ENCODE results near the gene TRIM51.
"Not testable (repeated sequence)": the region's sequence is repeated elsewhere in the genome, so short reads cannot be mapped to it uniquely, and the experiment has no call there.

TRIM51 gene, protein sequence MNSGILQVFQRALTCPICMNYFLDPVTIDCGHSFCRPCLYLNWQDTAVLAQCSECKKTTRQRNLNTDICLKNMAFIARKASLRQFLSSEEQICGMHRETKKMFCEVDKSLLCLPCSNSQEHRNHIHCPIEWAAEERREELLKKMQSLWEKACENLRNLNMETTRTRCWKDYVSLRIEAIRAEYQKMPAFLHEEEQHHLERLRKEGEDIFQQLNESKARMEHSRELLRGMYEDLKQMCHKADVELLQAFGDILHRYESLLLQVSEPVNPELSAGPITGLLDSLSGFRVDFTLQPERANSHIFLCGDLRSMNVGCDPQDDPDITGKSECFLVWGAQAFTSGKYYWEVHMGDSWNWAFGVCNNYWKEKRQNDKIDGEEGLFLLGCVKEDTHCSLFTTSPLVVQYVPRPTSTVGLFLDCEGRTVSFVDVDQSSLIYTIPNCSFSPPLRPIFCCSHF

DNA sequence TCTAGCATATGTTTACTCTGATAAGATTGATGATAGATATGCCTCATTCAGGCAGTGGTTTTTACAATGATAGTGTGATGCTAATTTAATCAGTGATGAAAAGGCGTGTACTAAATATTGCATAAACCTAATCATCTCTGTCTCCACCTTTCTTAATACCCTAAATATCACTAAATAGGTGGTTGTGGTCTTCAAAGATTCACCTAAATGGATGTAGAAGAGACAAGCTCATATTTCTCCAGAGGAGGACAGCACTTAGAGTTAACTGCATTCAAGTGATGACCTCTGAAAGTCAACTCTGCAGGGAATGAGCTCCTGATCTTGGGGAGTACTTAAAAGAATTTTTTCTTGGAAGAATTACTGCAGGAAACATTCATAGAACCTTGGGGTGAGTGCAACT is at the start of gene TRIM51:
Gene TRIM51, plus strand, starts transcription at position 301 of the 400 bp plus-strand sequence. CDS start 2,132 bp downstream, outside the sequence.
- not testable (repeated sequence) for DNase-seq

DNA sequence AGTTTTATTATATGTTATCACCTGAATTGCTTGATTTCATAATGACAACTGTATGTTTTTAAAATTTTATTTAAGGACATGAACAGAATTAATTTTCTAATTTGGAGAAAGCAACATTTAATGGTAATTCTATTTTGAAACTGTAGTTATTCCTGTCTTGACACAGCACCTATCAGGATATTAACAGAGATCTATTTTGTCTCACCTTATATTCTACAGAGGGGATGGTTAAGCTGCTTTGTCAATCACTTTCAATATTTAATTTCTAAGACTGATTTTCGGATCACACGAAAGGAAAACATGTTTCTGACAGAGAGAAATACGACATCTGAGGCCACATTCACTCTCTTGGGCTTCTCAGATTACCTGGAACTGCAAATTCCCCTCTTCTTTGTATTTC is 44.6 kb upstream of the TRIM51 start, which contains the start of gene OR5D16:
Gene OR5D16, plus strand, starts transcription at position 301 of the 400 bp plus-strand sequence. Its CDS starts 0 bp downstream, at position 301.
- DNase-seq: no peak

DNA sequence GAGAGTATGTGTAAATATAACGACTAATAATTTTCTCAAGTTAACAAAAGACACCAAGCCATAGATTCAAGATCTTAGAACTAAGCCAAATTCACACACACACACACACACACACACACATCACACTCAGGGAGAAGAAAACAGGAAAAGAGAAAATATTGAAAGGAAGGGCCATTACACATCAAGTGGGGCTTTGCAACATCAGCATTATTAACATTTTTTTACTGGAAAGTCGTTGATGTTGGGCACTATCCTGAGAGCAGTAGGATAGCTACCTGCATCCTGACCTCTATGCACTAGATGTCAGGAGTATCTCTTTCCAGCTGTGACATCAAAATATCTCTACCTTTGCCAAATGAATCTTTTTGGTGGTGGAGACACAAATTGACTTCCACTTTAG is 35.6 kb upstream of the TRIM51 start:
- no peak for DNase-seq

DNA sequence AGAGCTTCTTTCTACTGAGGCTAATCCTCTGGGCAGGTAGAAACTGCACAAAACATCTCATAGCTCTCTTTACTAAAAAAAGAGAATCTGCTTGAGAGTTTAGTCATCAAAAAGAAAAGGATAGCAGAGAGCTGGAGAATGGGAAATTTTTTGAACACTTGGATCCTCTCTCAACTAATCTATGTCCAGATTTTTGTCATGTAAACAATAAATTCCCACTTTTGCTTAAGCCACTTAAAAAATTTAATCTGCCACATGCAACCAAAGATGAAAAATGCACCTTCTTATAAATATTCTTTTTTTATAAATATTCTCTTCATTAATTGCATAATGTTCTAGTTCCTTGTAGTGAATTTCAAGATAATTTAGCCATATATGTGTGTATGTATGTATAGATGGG is 34.1 kb upstream of the TRIM51 start:
- DNase-seq: no peak

DNA sequence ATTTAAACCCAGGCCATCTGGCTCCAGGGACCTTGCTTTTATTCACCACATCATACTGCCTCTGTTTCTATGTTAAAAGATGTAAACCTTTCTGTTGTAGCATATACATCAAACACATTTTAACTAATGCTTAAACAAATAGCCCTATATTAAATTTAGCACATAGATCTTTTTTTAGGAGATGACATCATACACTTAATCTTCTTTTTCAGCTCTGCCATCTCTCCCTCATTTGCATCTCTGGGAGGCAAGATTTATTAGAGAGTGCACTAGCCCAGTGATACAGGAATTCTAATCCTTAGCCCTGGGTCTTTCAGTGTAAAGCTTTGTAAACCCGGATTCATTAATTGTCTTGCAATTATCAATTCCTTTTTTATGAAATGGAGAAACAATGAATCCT is 31.0 kb upstream of the TRIM51 start:
- no peak for DNase-seq

DNA sequence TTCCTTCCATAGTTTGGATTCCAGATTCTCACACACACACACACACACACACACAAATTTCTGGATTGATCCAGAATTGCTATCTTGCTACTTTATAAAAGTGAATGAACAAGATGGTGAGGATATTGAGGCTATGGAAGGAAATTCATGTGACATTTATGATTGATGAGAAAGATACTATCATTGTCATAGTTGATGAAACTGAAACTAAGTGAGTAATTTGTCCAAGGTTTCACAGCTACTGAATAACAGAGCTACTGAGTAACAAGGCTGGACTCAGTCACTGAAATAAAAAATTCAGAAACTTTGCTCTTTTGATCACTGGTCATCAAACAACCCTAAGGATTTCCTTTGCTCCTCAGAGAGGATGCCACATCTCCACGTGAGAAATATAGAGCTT is 28.4 kb upstream of the TRIM51 start:
- no peak for DNase-seq

DNA sequence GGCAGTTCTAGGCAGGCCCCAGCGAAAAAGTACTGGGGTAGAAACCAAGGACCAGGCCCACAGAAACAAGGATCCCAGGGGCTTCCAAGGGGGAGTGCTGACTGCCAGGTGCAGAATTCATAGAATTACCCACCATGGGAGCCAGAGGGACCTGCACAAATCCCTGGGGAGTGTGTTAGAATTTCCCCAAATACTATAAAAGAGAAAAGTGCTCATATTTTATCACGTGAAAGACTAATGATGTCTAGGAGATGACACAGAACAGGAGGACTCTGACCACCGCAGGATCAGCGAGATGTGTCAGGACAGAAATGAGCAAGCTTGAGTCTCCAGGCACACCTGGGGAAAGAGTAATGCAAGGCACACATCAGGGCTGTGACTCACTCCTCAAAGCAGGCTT is 15.7 kb upstream of the TRIM51 start:
- DNase-seq: not testable (repeated sequence)

DNA sequence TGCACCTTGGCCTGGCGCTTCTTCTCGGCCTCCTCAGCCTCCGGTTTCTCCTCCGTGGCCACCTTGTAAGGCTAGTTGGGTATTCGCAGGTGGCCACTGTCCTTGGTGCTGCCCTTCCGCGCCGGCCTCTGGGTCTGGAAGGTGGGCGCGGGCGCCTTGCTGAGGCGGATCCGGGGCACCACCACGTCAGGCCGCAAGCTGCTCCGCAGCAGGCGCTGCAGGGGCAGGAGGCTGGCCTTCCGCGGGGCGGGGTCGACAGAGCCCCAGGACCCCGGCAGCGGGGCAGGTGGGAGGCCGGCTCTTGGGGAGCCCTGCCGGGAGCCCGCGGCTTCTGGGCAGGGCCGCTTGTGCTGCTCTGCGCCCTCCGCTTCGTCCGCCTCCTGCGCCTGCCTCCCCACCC is 10.4 kb upstream of the TRIM51 start:
- not testable (repeated sequence) for DNase-seq

DNA sequence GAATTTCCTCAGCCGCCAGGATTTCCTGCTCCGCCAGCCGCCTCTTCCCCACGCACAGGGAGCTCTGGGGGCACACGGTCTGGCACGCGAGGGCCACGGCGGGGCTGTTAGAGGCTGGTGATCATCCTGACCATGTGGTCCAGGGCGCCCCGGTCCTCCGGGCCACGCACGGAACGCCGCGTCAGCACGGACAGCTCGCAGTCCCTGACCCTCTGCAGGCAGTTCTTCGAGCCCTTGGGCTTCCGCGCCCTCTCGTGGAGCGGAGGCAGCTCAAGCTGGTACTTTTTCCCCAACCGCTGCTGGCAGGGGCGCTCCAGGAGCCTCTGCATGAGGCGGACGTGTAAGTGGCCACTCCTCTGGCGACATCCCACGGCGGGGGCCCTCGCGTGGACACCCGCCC is 10.0 kb upstream of the TRIM51 start:
- not testable (repeated sequence) for DNase-seq

DNA sequence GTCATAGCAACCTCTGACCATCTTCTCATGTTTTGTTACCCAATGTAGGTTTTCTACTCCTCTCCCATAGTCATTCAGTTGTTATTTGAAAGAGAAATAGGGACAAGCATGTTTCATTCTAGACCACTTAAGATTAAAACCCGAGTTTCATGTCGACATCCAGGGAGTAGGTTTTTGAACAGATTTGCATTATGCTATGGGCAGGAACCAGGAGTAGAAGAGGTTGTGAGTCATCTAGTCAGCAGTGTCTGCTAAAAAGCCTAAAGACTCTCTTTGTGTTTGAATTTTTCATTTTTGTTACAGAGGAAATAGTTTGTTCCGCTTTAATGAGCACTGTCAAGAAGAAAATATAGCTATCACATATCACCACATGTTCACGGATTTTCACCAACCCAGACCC is 1.9 kb downstream of the TRIM51 start:
- DNase-seq: not testable (repeated sequence)

DNA sequence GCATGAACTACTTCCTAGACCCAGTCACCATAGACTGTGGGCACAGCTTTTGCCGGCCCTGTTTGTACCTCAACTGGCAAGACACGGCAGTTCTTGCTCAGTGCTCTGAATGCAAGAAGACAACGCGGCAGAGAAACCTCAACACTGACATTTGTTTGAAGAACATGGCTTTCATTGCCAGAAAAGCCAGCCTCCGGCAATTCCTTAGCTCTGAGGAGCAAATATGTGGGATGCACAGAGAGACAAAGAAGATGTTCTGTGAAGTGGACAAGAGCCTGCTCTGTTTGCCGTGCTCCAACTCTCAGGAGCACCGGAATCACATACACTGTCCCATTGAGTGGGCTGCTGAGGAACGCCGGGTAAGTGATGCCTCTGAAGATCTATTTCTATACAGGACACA is 2.4 kb downstream of the TRIM51 start:
- not testable (repeated sequence) for DNase-seq

DNA sequence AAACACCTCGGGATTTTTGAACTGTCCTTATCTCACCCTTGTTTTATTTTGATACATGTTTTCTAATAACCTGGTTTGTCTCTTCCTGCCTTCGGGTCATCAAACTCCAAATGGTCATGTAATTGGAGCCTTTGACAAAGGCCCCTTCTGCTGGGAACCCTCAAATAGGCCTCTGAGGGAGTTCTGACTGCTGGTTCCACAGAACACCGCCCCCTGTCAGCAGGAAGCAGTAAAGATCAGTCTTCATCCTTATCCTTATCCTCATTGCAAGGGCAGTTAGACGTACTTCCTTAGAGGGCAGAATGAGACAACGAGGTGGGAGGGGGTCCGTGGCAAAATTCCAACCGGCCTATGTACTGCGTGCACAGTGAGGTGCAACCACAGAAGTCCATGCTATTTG is 12.1 kb downstream of the TRIM51 start:
- DNase-seq: no peak

DNA sequence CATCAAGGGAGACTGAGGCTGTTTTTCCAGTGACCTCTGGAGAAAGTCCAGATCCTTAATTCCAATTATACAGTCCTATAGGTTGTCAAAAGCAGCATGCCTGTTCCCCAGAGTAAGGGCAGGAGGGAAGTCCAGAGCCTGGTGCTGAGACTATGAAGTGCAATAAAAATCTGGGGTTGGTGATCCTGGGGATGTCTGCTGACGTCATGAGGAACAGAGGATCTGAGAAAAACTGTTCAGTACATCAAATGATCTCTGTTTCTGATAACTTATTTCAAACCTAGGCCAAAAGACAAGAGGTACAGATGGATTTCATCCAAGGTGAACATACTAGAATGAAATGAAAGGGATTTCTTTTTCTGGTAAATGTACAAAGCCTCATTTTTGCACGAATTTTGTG is 19.2 kb downstream of the TRIM51 start:
- no peak for DNase-seq

DNA sequence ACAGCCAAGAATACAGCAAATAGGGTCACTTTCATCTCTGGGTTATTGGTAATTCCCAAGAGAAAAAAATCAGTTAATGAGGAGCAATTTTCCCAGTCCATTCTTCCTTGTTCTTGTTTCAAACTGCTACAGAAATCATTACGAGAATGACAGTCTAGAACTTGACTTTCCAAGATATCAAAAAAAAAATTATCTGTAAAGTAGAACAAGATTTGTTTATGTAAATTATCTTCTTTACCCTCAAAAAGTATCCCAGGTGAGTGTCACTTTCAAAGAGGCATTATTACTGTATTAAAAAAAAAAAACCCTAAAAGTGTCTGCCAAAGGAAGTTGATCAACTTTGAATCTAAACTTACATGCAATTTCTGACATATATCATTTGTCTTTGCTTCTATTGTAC is 31.4 kb downstream of the TRIM51 start, which contains the start of gene OR5W2:
Gene OR5W2, minus strand, starts transcription at position 101 of the 400 bp plus-strand sequence. Its CDS starts 0 bp downstream, at position 101.
- DNase-seq: no peak

DNA sequence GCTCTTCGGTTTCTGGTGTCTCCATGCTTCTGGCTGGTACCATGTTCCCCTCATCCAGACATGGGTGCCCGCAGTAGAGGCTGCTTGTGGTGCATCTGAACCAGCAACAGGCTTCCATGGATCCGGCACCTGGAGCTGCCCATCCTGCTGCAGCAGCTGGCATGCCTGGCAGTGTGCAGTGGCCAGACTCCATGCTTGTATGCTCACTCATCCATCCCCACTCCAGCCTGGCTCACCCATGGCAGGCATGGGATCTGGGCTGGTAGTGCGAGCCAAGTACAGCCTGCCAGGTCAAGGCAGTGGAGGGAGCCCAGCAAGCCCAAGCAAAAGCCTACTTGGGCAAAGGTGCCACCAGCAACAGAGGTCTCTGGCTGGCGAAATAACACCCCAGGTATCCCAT is 37.4 kb downstream of the TRIM51 start:
- DNase-seq: no peak

DNA sequence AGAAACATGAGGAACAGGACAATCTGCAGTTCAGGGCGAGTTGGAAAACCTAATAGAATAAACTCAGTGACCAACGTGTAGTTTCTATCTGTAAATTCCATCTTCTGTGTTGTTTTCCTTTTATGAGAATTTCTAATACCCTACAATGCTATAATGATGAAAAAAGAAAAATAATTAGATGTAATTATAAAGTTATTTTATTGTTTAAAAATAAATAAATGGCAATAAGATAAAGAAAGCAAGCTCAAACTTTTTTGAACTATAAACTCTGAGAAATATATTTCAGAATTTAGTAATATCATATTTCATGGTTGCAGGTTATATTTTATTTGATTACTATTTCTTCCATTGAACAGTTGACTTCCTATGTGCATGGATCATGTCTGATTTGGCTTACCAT is 53.2 kb downstream of the TRIM51 start, which contains the start of gene OR5I1:
Gene OR5I1, minus strand, starts transcription at position 101 of the 400 bp plus-strand sequence. Its CDS starts 0 bp downstream, at position 101.
- DNase-seq: no peak

Data from NCI-H1105 treated with DMSO at 0.1 percent for 48 hours (cell line).